HCT116 (cell line): ENCODE measurements around the gene PRKG1. TPM values are rescaled to one million over a fixed set of nuclear protein-coding genes. Genes with fewer than 3 reads are reported as not detected.

Experiments used
- ATAC-seq: fragments of 200-7000 bp; cut with Tn5 transposase; 2 replicates; pipeline ENCODE4 v1.9.1; 2020; ENCODE audit warnings: mild to moderate bottlenecking, moderate library complexity
- BruUV-seq: library from RNA; stranded (reverse); fragments of 400-500 nt; replicated peaks from 2 replicates; lab custom pipeline; 2021; lab: Mats Ljungman, UMichigan
- CTCF ChIA-PET: fragments of 300-600 bp; sonication (Branson Sonifier 250); formaldehyde crosslinking; loops from one replicate; lab custom pipeline; 2021; ENCODE audit warnings: antibody characterized with exemption; lab: Charles Lee
- POLR2A ChIA-PET: fragments of 300-600, 350-600 bp; sonication (Branson Sonifier 250); formaldehyde crosslinking; loops from one replicate; lab custom pipeline; 2021; ENCODE audit warnings: antibody characterized with exemption; lab: Charles Lee
- RAD21 ChIA-PET, 2 experiments: fragments of 300-600 bp; sonication (Branson Sonifier 250); formaldehyde crosslinking; loops; one replicate each; lab custom pipeline; 2023; ENCODE audit warnings: low total read pairs in 2 of 2; ENCODE audit not compliant: uncharacterized antibody in 2 of 2, unreplicated experiment in 2 of 2, low non-redundant PET in 1 of 2; lab: Charles Lee
- DNase-seq: peaks from one replicate; pipeline ENCODE4 v3.0.0-alpha.2; 2010; ENCODE audit warnings: low read depth, low spot score
- H2AFZ ChIP-seq: fragments of 200-600 bp; shearing (Covaris generic), sonication (generic); 2 replicates; pipeline ENCODE4 v1.6.1; 2017; ENCODE audit warnings: low read depth, mixed run types, mixed read lengths, antibody characterized with exemption, low read length; ENCODE audit not compliant: poor library complexity, severe bottlenecking
- H3K27ac ChIP-seq: 2 replicates; pipeline ENCODE4 v1.5.1; 2012; ENCODE audit warnings: low read depth, low read length
- H3K27me3 ChIP-seq: fragments of 200-600 bp; sonication (generic); 2 replicates; pipeline ENCODE4 v1.6.1; 2016; ENCODE audit warnings: mixed run types, low read length, mixed read lengths; ENCODE audit not compliant: insufficient read depth
- H3K36me3 ChIP-seq, 2 experiments: fragments of 200-500 bp in 1 of 2; fragments of 200-600 bp in 1 of 2; sonication (Bioruptor generic) in 1 of 2; sonication (generic) in 1 of 2; 2 replicates each; pipeline versions ENCODE4 v1.5.1 to v1.6.1; 2014 to 2016; ENCODE audit warnings: low read length in 2 of 2, inconsistent platforms in 1 of 2, mixed read lengths in 1 of 2, mixed run types in 1 of 2; ENCODE audit not compliant: insufficient read depth in 2 of 2, control insufficient read depth in 1 of 2
- H3K4me1 ChIP-seq, 2 experiments: fragments of 200-600 bp in 1 of 2; sonication (generic) in 1 of 2; 2 replicates each; pipeline versions ENCODE4 v1.5.1 to v1.6.1; 2012 to 2017; ENCODE audit warnings: low read length in 2 of 2, inconsistent platforms in 1 of 2, mild to moderate bottlenecking in 1 of 2, mixed read lengths in 1 of 2, mixed run types in 1 of 2, moderate library complexity in 1 of 2; ENCODE audit not compliant: insufficient read depth in 2 of 2, control insufficient read depth in 1 of 2
- H3K4me2 ChIP-seq: fragments of 200-600 bp; sonication (generic); 2 replicates; pipeline ENCODE4 v1.6.1; 2017; ENCODE audit warnings: mixed run types, low read length, mixed read lengths
- H3K4me3 ChIP-seq, 2 experiments: fragments of 200-600 bp in 1 of 2; sonication (generic) in 1 of 2; replicated peaks in 1 of 2; 2 replicates each; pipeline ENCODE4 v1.5.1; 2011 to 2016; ENCODE audit warnings: low read length in 2 of 2, control low read depth in 1 of 2, low read depth in 1 of 2, mild to moderate bottlenecking in 1 of 2, mixed read lengths in 1 of 2, mixed run types in 1 of 2
- H3K79me2 ChIP-seq: fragments of 200-600 bp; sonication (generic); 2 replicates; pipeline ENCODE4 v1.6.1; 2017; ENCODE audit warnings: mild to moderate bottlenecking, mixed run types, low read length, moderate library complexity, mixed read lengths; ENCODE audit not compliant: insufficient read depth
- H3K9ac ChIP-seq: fragments of 200-600 bp; sonication (generic); 2 replicates; pipeline ENCODE4 v1.6.1; 2016; ENCODE audit warnings: low read length, mixed read lengths
- H3K9me2 ChIP-seq: fragments of 200-600 bp; sonication (generic), shearing (Covaris generic); 2 replicates; pipeline ENCODE4 v1.6.1; 2017; ENCODE audit warnings: mixed run types, mild to moderate bottlenecking, moderate library complexity; ENCODE audit not compliant: insufficient read depth
- H3K9me3 ChIP-seq, 2 experiments: fragments of 200-500 bp in 1 of 2; fragments of 200-600 bp in 1 of 2; sonication (Bioruptor generic) in 1 of 2; sonication (generic) in 1 of 2; 2 replicates each; pipeline ENCODE4 v1.6.1; 2014 to 2017; ENCODE audit warnings: low read length in 2 of 2, mixed read lengths in 2 of 2, inconsistent platforms in 1 of 2, low read depth in 1 of 2, mild to moderate bottlenecking in 1 of 2, mixed run types in 1 of 2, moderate library complexity in 1 of 2; ENCODE audit not compliant: control insufficient read depth in 1 of 2, insufficient read depth in 1 of 2
- H4K20me1 ChIP-seq: fragments of 200-600 bp; sonication (generic), shearing (Covaris generic); 2 replicates; pipeline ENCODE4 v1.6.1; 2017; ENCODE audit warnings: mixed run types, mild to moderate bottlenecking, moderate library complexity; ENCODE audit not compliant: insufficient read depth
- EGR1 ChIP-seq: IDR thresholded peaks from 2 replicates; pipeline ENCODE4 v1.6.1; 2012; ENCODE audit warnings: low read depth
- ELF1 ChIP-seq: IDR thresholded peaks from 2 replicates; pipeline ENCODE4 v1.6.1; 2012; ENCODE audit warnings: low read depth, borderline replicate concordance
- EZH2 ChIP-seq: fragments of 200-600 bp; sonication (generic); IDR thresholded peaks from 2 replicates; pipeline ENCODE4 v1.6.1; 2017; ENCODE audit warnings: antibody characterized with exemption, mixed run types
- FOSL1 ChIP-seq: IDR thresholded peaks from 2 replicates; pipeline ENCODE4 v1.6.1; 2012; ENCODE audit warnings: low read depth
- POLR2A ChIP-seq: IDR thresholded peaks from 2 replicates; pipeline ENCODE4 v1.7.0; 2011; ENCODE audit warnings: borderline replicate concordance; ENCODE audit not compliant: insufficient read depth, insufficient read length; ENCODE audit errors: extremely low read depth
- SRF ChIP-seq: IDR thresholded peaks from 2 replicates; pipeline ENCODE4 v1.6.1; 2012; ENCODE audit warnings: low read depth
- TCF7L2 ChIP-seq: IDR thresholded peaks from 2 replicates; pipeline ENCODE4 v1.7.0; 2011; ENCODE audit warnings: borderline replicate concordance, inconsistent platforms; ENCODE audit not compliant: insufficient read depth, insufficient read length; ENCODE audit errors: extremely low read depth
- ZNF274 ChIP-seq: fragments of 200-500 bp; sonication (Bioruptor generic); IDR thresholded peaks from 2 replicates; pipeline ENCODE4 v1.6.1; 2014; ENCODE audit warnings: mild to moderate bottlenecking, low read depth, low read length, inconsistent platforms
- intact Hi-C: fragments of 100-400 bp; cut with micrococcal nuclease; formaldehyde crosslinking; loops from 2 replicates; pipeline ENCODE4 v1.10.0; 2022
- total RNA-seq: library from RNA; stranded (reverse); gene quantifications from one replicate; pipeline ENCODE4 v1.2.1, GENCODE V29; 2021; ENCODE audit not compliant: unreplicated experiment
- TF ChIP-seq, protein P1 (sequence below): IDR thresholded peaks from 2 replicates; pipeline ENCODE4 v1.6.1; 2012

PRKG1 gene
- total RNA-seq, 1 experiment from 2014 or later, result 1.4 TPM

DNA sequence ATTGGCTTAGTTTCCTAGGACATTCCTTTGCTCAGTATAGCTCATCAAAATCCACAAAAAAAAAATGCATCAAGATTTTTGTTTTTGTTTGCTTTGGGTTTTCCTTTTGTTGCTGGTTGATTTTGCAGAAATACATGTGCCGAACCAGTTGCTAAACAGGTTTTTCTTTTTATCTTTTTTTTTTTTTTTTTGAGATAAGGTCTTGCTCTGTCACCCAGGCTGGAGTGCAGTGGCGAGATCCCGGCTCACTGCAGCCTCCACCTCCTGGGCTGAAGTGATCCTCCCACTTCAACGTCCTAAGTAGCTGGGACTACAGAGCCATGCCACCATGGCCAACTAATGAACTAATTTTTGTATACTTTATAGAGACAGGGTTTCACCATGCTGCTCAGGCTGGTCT is 616.8 kb downstream of the PRKG1 start:
- Histone ChIP-seq H3K36me3 (no peaks in the 10 kb centered on the region), H3K4me1 (no peaks in the 10 kb centered on the region), H3K9me2 (no peaks in the 10 kb centered on the region), H3K79me2 (peaks cover 5% of the 10 kb centered on the region; the same call in 1 of the 2 replicates), H3K27me3 (no peaks in the 10 kb centered on the region), H2AFZ (no peak overlapping the region), H3K4me3 (no peak overlapping the region), H3K27ac (no peak overlapping the region), H3K9me3 (no peaks in the 10 kb centered on the region), H4K20me1 (no peaks in the 10 kb centered on the region), H3K4me2 (no peak overlapping the region), H3K9ac (no peak overlapping the region)
- intact Hi-C loops, result no loop called here
- TF ChIP-seq POLR2A (no peak), ELF1 (no peak), ZNF274 (no peak), EGR1 (no peak), TCF7L2 (no peak), EZH2 (no peak), FOSL1 (no peak), SRF (no peak)
- TF ChIP-seq, protein P1, sequence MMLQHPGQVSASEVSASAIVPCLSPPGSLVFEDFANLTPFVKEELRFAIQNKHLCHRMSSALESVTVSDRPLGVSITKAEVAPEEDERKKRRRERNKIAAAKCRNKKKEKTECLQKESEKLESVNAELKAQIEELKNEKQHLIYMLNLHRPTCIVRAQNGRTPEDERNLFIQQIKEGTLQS, result no peak
- ChIA-PET POLR2A (no interaction called here), RAD21 (no interaction called here), CTCF (no interaction called here)
- DNase-seq, result no peak
- no TSS peak for BruUV-seq
- ATAC-seq, result no peak

DNA sequence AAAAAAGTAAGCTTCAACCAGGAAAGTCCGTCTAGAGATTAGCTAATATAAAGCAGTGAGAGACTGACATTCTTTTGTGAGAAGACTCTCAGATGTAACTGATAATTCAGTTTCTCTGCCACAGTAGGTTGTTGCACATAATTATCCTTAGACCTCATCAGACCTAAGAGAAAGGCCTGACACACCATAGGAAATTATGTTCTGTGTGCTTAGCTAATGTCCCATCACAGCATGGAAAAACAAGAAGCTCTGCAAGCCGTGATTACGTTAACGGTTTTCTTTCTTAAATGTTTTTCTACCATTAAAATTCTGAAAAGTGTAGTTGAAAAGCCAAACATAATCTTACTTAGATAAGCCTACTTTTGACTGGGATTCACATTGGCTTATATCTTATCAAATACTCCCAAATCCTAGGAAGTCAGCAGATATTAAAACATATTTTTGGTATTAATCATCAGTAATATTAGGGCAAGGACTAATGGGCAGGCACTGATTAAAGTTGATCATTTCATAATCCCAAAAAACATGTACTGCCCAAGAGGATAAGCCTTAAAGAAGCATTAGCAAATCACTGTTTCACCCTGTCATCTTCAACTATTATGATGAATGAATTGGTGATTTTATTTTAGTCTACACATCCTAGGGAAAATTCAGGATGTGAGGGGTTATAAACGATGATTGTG is 619.9 kb downstream of the PRKG1 start:
- no TSS peak for BruUV-seq
- TF ChIP-seq TCF7L2, result no peak
- TF ChIP-seq ELF1, result no peak
- Histone ChIP-seq H3K9me2 (no peaks in the 10 kb centered on the region), H3K27ac (no peak overlapping the region), H3K4me1 (peaks cover 5 to 8% of the 10 kb centered on the region in 2 experiments; a peak in 2 of 4 replicates), H3K79me2 (peaks cover 33% of the 10 kb centered on the region), H2AFZ (no peak overlapping the region), H3K9me3 (no peaks in the 10 kb centered on the region), H3K4me3 (no peak overlapping the region), H3K27me3 (no peaks in the 10 kb centered on the region), H3K36me3 (no peaks in the 10 kb centered on the region), H4K20me1 (no peaks in the 10 kb centered on the region), H3K4me2 (no peak overlapping the region), H3K9ac (no peak overlapping the region)
- ChIA-PET CTCF (no interaction called here), POLR2A (no interaction called here), RAD21 (no interaction called here)
- intact Hi-C loops, result no loop called here
- DNase-seq (no peak), ATAC-seq (no peak)
